GM19023 (cell line): ENCODE data around the gene LRMDA.
A peak's percentile ranks its signal among the peaks of the same experiment; 100 is the strongest.
"Not testable (repeated sequence)": the region's sequence is repeated elsewhere in the genome, so short reads cannot be mapped to it uniquely, and the experiment has no call there.

Source experiments
- ATAC-seq: cut with Tn5 transposase; IDR thresholded peaks from one replicate; pipeline ENCODE4 v1.9.1; 2021; ENCODE audit warnings: mild to moderate bottlenecking, moderate library complexity; ENCODE audit not compliant: unreplicated experiment

LRMDA gene

GRCh38 chr10:76052682-76053503 lies 621.5 kb downstream of the LRMDA start:
- no peak for ATAC-seq

DNA sequence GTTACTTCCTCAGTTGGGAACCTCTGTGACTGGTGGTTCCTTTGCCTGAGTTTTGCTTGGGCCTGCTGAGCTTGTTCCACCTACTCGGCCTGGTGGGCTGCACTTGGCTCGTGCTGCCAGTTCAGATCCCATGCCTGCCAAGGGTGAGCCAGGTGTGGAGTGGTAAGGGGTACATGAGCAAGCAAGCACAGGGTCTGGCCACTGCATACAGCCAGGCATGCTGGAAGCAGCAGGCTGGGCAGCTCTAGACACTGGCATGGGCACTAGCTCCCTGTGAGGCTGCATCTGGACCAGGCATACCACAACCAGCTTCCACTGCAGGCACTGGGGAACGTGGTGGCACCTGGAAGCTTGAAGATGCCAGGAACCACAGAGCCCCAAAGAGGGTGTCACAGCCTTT lies 624.0 kb downstream of the LRMDA start:
- no peak for ATAC-seq

DNA sequence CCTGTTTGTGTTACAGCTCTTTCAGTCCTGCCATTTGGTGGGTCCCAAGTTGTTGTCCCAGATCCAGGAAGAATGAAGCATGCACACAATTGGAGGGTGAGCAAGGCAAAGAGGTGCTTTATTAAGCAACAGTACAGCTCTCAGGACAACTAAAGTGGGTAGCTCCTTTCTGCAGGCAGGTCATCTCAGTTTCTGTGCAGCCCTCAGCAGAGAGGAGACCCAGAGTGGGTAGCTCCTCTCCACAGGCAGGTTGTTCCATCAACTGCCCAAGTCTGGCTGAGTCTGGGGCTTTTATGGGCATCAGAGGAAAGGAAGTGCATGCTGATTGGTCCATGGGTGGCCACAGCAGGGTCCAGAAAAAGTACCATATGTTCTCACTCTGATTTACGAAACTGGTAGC lies 624.5 kb downstream of the LRMDA start:
- no peak for ATAC-seq

DNA sequence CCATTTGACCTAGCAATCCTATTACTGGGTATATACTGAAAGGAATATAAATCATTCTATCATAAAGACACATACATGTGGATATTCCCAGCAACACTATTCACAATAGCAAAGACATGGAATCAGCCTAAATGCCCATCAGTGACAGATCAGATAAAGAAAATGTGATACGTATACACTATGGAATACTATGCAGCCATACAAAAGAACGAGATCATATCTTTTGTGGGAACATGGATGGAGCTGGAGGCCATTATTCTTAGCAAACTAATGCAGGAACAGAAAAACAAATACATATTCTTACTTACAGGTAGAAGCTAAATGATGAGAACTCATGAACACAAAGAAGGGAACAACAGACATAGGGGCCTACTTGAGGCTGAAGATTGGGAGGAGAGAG lies 629.6 kb downstream of the LRMDA start:
- ATAC-seq, result not testable (repeated sequence)

DNA sequence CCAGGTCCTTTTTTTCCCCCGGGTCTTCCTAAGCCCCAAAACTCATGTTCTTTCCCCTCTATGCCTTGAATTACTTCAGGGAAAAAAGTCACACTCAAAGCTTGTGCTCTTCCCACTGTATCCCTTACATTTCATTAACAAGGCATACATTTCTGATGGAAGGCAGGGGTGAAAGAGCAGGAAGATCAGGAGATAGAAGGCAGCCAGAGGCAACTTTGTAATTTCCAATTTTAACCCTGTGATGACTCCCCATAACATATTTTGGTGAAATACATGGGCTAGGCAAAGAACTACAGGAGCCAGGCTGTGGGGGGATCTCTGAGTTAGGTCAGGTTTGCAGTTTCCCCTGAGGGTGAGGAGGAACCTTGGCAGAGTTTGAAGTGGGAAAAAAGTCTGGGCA lies 635.0 kb downstream of the LRMDA start:
- no peak for ATAC-seq

DNA sequence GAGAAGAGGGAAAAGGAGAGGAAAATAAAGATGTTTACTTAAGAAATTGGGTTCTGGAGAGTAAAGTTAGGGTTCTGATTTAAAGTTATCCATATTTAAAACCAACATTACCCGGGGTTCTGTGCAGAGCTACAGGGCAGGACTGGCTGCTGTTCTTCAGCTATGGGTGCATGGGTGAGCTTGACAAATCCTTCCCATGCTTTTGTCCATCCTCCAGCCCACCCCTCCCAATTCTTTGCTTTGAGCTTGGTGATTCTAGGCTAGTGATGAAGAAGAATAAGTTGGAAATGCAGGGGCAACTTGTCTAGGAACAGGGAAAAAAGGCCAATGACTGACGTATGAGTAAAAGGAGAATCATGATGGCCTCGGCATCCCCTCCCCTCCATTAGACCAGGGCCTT lies 636.0 kb downstream of the LRMDA start:
- no peak for ATAC-seq

GRCh38 chr10:76068856-76069255 lies 637.4 kb downstream of the LRMDA start:
- ATAC-seq, result no peak

GRCh38 chr10:76070916-76071315 lies 639.5 kb downstream of the LRMDA start:
- ATAC-seq, result no peak

GRCh38 chr10:76071653-76072365 lies 640.4 kb downstream of the LRMDA start:
- ATAC-seq, result no peak

DNA sequence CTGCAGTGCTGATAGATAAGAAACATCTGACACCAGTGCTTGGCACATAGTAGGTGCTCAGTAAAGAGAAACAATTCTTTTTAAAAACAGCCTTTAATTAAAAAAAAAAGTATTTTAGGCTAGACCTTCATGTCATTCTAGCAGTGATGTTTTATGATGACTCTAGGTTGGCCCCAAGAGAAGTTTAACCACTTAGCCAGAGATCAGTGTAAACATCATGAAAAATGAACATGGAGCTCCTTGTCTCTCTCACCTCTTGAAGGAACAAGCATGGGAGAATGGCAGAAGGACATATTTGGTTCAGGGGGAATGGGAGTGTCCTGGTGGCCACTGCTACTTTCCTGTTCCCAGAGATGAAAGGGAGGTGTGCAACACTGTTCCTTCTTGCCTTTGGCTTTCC lies 641.0 kb downstream of the LRMDA start:
- no peak for ATAC-seq

DNA sequence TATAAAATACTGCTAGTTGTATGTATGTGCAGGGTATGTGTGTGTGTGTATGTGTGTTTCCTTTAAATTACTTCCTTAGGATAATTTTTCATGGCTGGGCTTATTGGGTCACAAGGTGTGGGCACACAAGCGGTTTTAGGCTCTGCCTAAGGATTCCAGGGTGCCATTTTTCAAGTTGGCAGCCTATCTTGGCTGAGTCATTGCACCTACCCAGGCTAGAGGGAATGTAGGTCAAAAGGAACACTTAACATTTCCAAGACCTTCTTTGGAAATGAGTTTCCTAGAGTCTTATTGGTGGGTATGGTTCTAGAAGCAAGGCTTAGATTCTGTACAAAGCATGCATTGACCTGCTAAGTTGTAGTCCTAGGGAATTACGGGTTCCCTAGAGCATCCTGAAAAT lies 642.1 kb downstream of the LRMDA start:
- ATAC-seq, result no peak

DNA sequence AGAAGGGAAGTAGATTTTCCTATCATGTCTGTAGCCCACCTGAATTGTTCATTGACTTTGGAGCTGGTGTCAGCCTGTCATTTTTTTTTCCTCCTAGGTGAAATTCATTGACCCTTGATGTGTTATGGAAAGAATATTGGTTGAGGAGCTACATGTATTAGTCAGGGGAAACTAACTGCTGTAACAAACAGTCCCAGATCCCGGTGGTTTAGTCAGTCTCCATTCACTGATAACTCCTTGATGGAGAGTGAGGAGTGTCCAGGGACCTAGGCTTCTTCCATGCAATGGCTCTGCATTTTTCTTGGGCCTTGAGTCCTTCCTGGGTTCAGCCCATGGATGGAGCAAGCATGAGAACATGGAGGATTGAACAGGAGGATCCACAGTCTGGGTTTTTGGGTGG lies 643.2 kb downstream of the LRMDA start:
- no peak for ATAC-seq

DNA sequence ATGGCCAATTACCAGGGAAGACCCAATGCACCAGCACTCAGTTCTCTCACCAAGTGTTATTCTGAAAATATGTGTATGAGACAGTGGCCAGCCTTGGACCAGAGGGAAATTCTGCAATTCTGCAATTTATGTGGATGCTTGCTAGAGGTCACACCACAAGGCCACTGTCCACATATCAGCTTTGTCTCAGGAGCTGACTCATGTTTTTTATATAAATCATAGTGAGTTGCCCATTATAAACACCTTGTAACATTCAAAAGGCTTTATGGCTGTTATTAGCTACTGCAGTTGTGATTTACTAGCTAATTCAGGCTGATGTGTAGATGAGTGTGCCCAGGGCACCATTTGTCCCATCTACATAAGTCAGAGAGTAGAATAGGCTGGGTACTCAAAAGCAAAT lies 649.0 kb downstream of the LRMDA start:
- ATAC-seq, result no peak

- ATAC-seq, result no peak
Observed at GRCh38 chr10:76080991-76081390, 649.6 kb downstream of the LRMDA start.

- no peak for ATAC-seq
Observed at GRCh38 chr10:76082232-76082631, 650.8 kb downstream of the LRMDA start.

GRCh38 chr10:76082956-76083355 lies 651.5 kb downstream of the LRMDA start:
- ATAC-seq, result no peak

- no peak for ATAC-seq
Observed at GRCh38 chr10:76085002-76085816, 653.8 kb downstream of the LRMDA start.

GRCh38 chr10:76085817-76086167 lies 654.4 kb downstream of the LRMDA start:
- no peak for ATAC-seq

- ATAC-seq, result no peak
Observed at GRCh38 chr10:76086170-76086760, 654.8 kb downstream of the LRMDA start.

DNA sequence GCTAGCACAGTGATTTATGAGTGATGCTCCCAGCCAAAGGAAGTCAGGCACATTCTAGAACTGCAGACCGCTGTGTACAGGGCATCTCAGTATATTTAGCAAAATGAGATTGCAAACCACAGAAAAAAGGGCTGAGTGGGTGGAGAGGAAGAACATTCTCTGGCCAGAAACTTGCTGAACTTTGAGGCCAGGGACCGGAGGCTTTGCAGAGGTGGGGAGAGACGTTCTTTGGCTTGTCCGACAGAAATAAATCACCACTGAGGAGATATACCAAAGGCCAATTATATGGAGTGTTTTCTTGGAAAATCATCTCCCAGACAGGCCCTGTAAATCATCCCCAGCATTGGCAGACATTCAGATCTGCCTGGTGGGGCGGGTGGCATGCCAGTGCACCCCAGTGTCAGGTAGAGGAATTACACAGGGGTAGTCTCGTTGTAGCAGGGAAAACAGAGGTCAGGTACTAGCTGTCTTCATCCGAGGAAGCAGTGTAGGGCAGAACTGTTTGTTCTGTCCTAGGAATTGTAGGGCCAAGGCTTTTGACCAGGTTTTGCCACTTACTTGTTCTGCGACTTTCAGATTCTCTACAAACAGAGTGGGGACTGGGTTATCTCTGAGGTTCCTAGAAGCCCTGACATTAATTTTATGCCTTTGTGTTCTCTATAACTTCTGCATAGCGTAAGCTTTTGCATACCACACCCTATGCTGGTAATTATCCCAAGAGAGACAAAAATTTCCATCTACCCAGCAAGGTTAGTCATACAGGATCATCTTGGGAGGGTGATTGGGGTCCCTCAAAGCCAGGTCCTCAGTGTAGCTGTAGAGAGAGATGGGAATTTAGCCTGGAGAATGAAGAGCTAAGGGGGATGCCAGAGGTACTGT lies 655.6 kb downstream of the LRMDA start:
- peak; percentile 65 for ATAC-seq
